IMR-90 (cell line): ENCODE results near the gene ZSCAN10. TPM values are rescaled to one million over a fixed set of nuclear protein-coding genes. Genes with fewer than 3 reads are reported as not detected.

ENCODE experiments used
- ATAC-seq: fragments of 200-7000 bp; cut with Tn5 transposase; 2 replicates; pipeline ENCODE4 v1.9.1; 2020; ENCODE audit warnings: low read depth, mild to moderate bottlenecking, moderate library complexity
- BruUV-seq: library from RNA; stranded (reverse); fragments of 400-500 nt; replicated peaks from 2 replicates; lab custom pipeline; 2021; lab: Mats Ljungman, UMichigan
- CTCF ChIA-PET: fragments of 300-600 bp; formaldehyde crosslinking; extraction: SDS; loops from one replicate; lab custom pipeline; 2021; ENCODE audit warnings: antibody characterized with exemption; lab: Yijun Ruan, JAX
- POLR2A ChIA-PET: fragments of 300-600 bp; sonication (Branson Sonifier 250); formaldehyde crosslinking; loops from one replicate; lab custom pipeline; 2022; ENCODE audit warnings: antibody characterized with exemption; ENCODE audit not compliant: unreplicated experiment; lab: Charles Lee
- DNase-seq: peaks from one replicate; pipeline ENCODE4 v3.0.0; 2013
- H2AFZ ChIP-seq: replicated peaks from 2 replicates; pipeline ENCODE3; 2013; ENCODE audit warnings: low read length, mild to moderate bottlenecking; ENCODE audit not compliant: poor library complexity
- H2AK5ac ChIP-seq: 2 replicates; pipeline ENCODE4 v1.6.1; 2013; ENCODE audit warnings: low read depth, low read length, inconsistent platforms
- H2AK9ac ChIP-seq: replicated peaks from 2 replicates; pipeline ENCODE3; 2013; ENCODE audit warnings: mild to moderate bottlenecking, low read depth, low read length, moderate library complexity; ENCODE audit not compliant: poor library complexity
- H2BK120ac ChIP-seq: 2 replicates; pipeline ENCODE4 v1.6.1; 2013; ENCODE audit warnings: low read depth, low read length, inconsistent platforms
- H2BK15ac ChIP-seq: 3 replicates; pipeline ENCODE4 v1.6.1; 2013; ENCODE audit warnings: low read depth, low read length, inconsistent platforms
- H2BK20ac ChIP-seq: 2 replicates; pipeline ENCODE4 v1.6.1; 2013; ENCODE audit warnings: low read depth, mild to moderate bottlenecking, inconsistent platforms, low read length, moderate library complexity
- H2BK5ac ChIP-seq: 2 replicates; pipeline ENCODE4 v1.6.1; 2013; ENCODE audit warnings: mild to moderate bottlenecking, low read depth, low read length, inconsistent platforms; ENCODE audit not compliant: poor library complexity, severe bottlenecking
- H3K14ac ChIP-seq: replicated peaks from 2 replicates; pipeline ENCODE4 v1.6.1; 2013; ENCODE audit warnings: low read depth, low read length, inconsistent platforms
- H3K18ac ChIP-seq: 2 replicates; pipeline ENCODE4 v1.6.1; 2013; ENCODE audit warnings: low read depth, low read length, control low read depth
- H3K23ac ChIP-seq: 2 replicates; pipeline ENCODE4 v1.6.1; 2013; ENCODE audit warnings: low read depth, low read length, inconsistent platforms
- H3K27ac ChIP-seq: 2 replicates; pipeline ENCODE4 v1.5.1; 2013; ENCODE audit warnings: mild to moderate bottlenecking, control low read depth, low read length; ENCODE audit not compliant: insufficient read depth
- H3K27me3 ChIP-seq: 2 replicates; pipeline ENCODE4 v1.6.1; 2013; ENCODE audit warnings: low read length; ENCODE audit not compliant: control insufficient read depth, insufficient read depth
- H3K36me3 ChIP-seq: 2 replicates; pipeline ENCODE4 v1.6.1; 2013; ENCODE audit warnings: low read length, mixed read lengths; ENCODE audit not compliant: control insufficient read depth, insufficient read depth
- H3K4ac ChIP-seq: 2 replicates; pipeline ENCODE4 v1.6.1; 2013; ENCODE audit warnings: low read depth, low read length, inconsistent platforms
- H3K4me1 ChIP-seq: 2 replicates; pipeline ENCODE4 v1.6.1; 2013; ENCODE audit warnings: low read length, mixed read lengths; ENCODE audit not compliant: control insufficient read depth, insufficient read depth
- H3K4me2 ChIP-seq: 2 replicates; pipeline ENCODE4 v1.6.1; 2013; ENCODE audit warnings: low read depth, mild to moderate bottlenecking, control low read depth, low read length, moderate library complexity
- H3K4me3 ChIP-seq: 2 replicates; pipeline ENCODE4 v1.5.1; 2013; ENCODE audit warnings: low read depth, mild to moderate bottlenecking, control low read depth, low read length, moderate library complexity; ENCODE audit not compliant: insufficient read depth
- H3K56ac ChIP-seq: 2 replicates; pipeline ENCODE4 v1.6.1; 2013; ENCODE audit warnings: low read length, inconsistent platforms; ENCODE audit not compliant: insufficient read depth; ENCODE audit errors: extremely low read depth
- H3K79me1 ChIP-seq, 2 experiments: 2 replicates each; pipeline ENCODE4 v1.6.1; 2013; ENCODE audit warnings: low read length in 2 of 2, inconsistent platforms in 1 of 2, low read depth in 1 of 2
- H3K9ac ChIP-seq: 2 replicates; pipeline ENCODE4 v1.6.1; 2013; ENCODE audit warnings: low read depth, low read length, control low read depth
- H3K9me1 ChIP-seq: 2 replicates; pipeline ENCODE4 v1.6.1; 2013; ENCODE audit warnings: low read length, inconsistent platforms; ENCODE audit not compliant: insufficient read depth
- H3K9me3 ChIP-seq: 2 replicates; pipeline ENCODE4 v1.6.1; 2013; ENCODE audit warnings: low read length; ENCODE audit not compliant: control insufficient read depth, insufficient read depth
- H4K20me1 ChIP-seq: 2 replicates; pipeline ENCODE4 v1.6.1; 2013; ENCODE audit warnings: low read length, inconsistent platforms; ENCODE audit not compliant: insufficient read depth
- H4K5ac ChIP-seq: 2 replicates; pipeline ENCODE4 v1.6.1; 2013; ENCODE audit warnings: mild to moderate bottlenecking, low read depth, low read length, control low read depth
- H4K8ac ChIP-seq, 2 experiments: 2 replicates each; pipeline ENCODE4 v1.6.1; 2013; ENCODE audit warnings: low read depth in 2 of 2, low read length in 2 of 2, control low read depth in 1 of 2, inconsistent platforms in 1 of 2
- H4K91ac ChIP-seq: 2 replicates; pipeline ENCODE4 v1.6.1; 2013; ENCODE audit warnings: low read depth, low read length, inconsistent platforms; ENCODE audit not compliant: insufficient read depth
- BHLHE40 ChIP-seq: fragments of 150-350 bp; IDR thresholded peaks from 2 replicates; pipeline ENCODE4 v1.6.1; 2016; ENCODE audit warnings: mild to moderate bottlenecking, low read depth, low read length
- CEBPB ChIP-seq: IDR thresholded peaks from 2 replicates; pipeline ENCODE4 v1.6.1; 2012; ENCODE audit warnings: low read depth, low read length, improper control_type of control experiment
- CHD1 ChIP-seq: IDR thresholded peaks from 2 replicates; pipeline ENCODE4 v1.6.1; 2012; ENCODE audit warnings: low read depth, low read length, improper control_type of control experiment
- CTCF ChIP-seq: conservative IDR thresholded peaks from 2 replicates; pipeline ENCODE4 v1.5.1; 2012; ENCODE audit warnings: mild to moderate bottlenecking, low read depth, low read length, improper control_type of control experiment
- ELK1 ChIP-seq: fragments of 150-350 bp; IDR thresholded peaks from 2 replicates; pipeline ENCODE4 v1.6.1; 2016; ENCODE audit warnings: low read depth, mild to moderate bottlenecking, low read length, moderate library complexity, borderline replicate concordance
- MAFK ChIP-seq: IDR thresholded peaks from 2 replicates; pipeline ENCODE4 v1.6.1; 2012; ENCODE audit warnings: low read depth, low read length, improper control_type of control experiment
- MAZ ChIP-seq: IDR thresholded peaks from 2 replicates; pipeline ENCODE4 v1.6.1; 2012; ENCODE audit warnings: low read depth, mild to moderate bottlenecking, low read length, improper control_type of control experiment, moderate library complexity, borderline replicate concordance
- NFE2L2 ChIP-seq: fragments of 150-350 bp; IDR thresholded peaks from 2 replicates; pipeline ENCODE4 v1.6.1; 2016; ENCODE audit warnings: low read depth, mild to moderate bottlenecking, low read length
- RCOR1 ChIP-seq: IDR thresholded peaks from 2 replicates; pipeline ENCODE4 v1.6.1; 2012; ENCODE audit warnings: mild to moderate bottlenecking, low read length, improper control_type of control experiment; ENCODE audit not compliant: insufficient replicate concordance
- SMC3 ChIP-seq: fragments of 150-350 bp; IDR thresholded peaks from 2 replicates; pipeline ENCODE4 v1.6.1; 2016; ENCODE audit warnings: low read depth, mild to moderate bottlenecking, antibody characterized with exemption, low read length, moderate library complexity
- WGBS, 2 experiments: methylation state at CpG; one replicate each; pipeline versions ENCODE4 v1.1.5 to v1.1.7; 2013; ENCODE audit warnings: missing lambda C conversion rate in 2 of 2; ENCODE audit not compliant: insufficient read length in 1 of 2; ENCODE audit errors: extremely low coverage in 2 of 2; 5-methylcytosine and 5-hydroxymethylcytosine counted together
- dilution Hi-C: fragments of 300-500 bp; cut with HindIII; formaldehyde crosslinking; loops from one replicate; pipeline ENCODE4 v1.14.3; 2018; ENCODE audit warnings: low sequenced_read_pairs; ENCODE audit not compliant: unreplicated experiment
- in situ Hi-C: fragments of 300-500 bp; cut with MboI; formaldehyde crosslinking; loops from 3 replicates; pipeline ENCODE4 v1.14.3; 2019; ENCODE audit warnings: low sequenced_read_pairs, inconsistent platforms, mixed read lengths
- intact Hi-C: fragments of 100-400 bp; cut with micrococcal nuclease; formaldehyde crosslinking; loops from 2 replicates; pipeline ENCODE4 v1.10.0; 2022
- polyA plus RNA-seq, 3 experiments: library from polyadenylated mRNA; depleted of rRNA; stranded (reverse); fragments of >200 nt; gene quantifications; 2 replicates each; pipeline ENCODE4 v1.2.3, GENCODE V29; 2012; ENCODE audit warnings: low replicate concordance in 1 of 3
- total RNA-seq: library from RNA; depleted of rRNA; stranded (reverse); fragments of >200 nt; gene quantifications from 2 replicates; pipeline ENCODE4 v1.2.3, GENCODE V29; 2012

Gene ZSCAN10
- total and polyA plus RNA-seq, 2 of the 4 experiments (the other 2 are of a cell fraction): not detected

GRCh38 chr16:3138342-3138741, 39.2 kb upstream of the ZSCAN10 start:
- H3K4ac ChIP-seq: no peak overlapping the region
- H2BK20ac ChIP-seq: no peak overlapping the region
- DNase-seq: no peak
- H4K91ac ChIP-seq: no peak overlapping the region
- H3K79me1 ChIP-seq: peaks cover 23 to 25% of the 10 kb centered on the region in 2 experiments
- H3K4me2 ChIP-seq: no peak overlapping the region
- in situ Hi-C loops (no loop called here), dilution Hi-C loops (no loop called here), intact Hi-C loops (no loop called here)
- no peak overlapping the region for H3K4me3 ChIP-seq
- no peak overlapping the region for H3K9ac ChIP-seq
- 96% methylated on average over 10 of the region's 21 CpGs; no CpG with 5 or more reads in 1 of the 2 experiments for WGBS, 2 experiments
- POLR2A ChIA-PET: no interaction called here
- H4K20me1 ChIP-seq: no peaks in the 10 kb centered on the region; the same call in 1 of the 2 replicates
- 0 out of 2 replicates have a peak, but pooled peaks cover 3% of the 10 kb centered on the region for H3K9me1 ChIP-seq
- no peak for ATAC-seq
- peaks cover 19% of the 10 kb centered on the region for H3K36me3 ChIP-seq
- no peak overlapping the region for H2AK9ac ChIP-seq
- H3K14ac ChIP-seq: no peak overlapping the region
- H3K27ac ChIP-seq: no peak overlapping the region
- no peak overlapping the region for H3K56ac ChIP-seq
- H3K23ac ChIP-seq: no peak overlapping the region
- H4K5ac ChIP-seq: no peak overlapping the region
- H2AK5ac ChIP-seq: no peak overlapping the region
- peaks cover 5% of the 10 kb centered on the region for H3K4me1 ChIP-seq
- no peak overlapping the region for H2AFZ ChIP-seq
- TF ChIP-seq MAZ (no peak), CHD1 (no peak), MAFK (no peak), CEBPB (no peak), NFE2L2 (no peak), CTCF (no peak), BHLHE40 (no peak), RCOR1 (no peak), ELK1 (no peak), SMC3 (no peak)
- H3K9me3 ChIP-seq: no peaks in the 10 kb centered on the region
- BruUV-seq: no TSS peak
- CTCF ChIA-PET: no interaction called here
- no peak overlapping the region for H4K8ac ChIP-seq
- no peak overlapping the region for H2BK15ac ChIP-seq
- H2BK5ac ChIP-seq: no peak overlapping the region
- H3K18ac ChIP-seq: no peak overlapping the region
- H3K27me3 ChIP-seq: no peaks in the 10 kb centered on the region
- no peak overlapping the region for H2BK120ac ChIP-seq
